GM12878 (cell line): ENCODE results near the gene NAA15. TPM values are rescaled to one million over a fixed set of nuclear protein-coding genes. Genes with fewer than 3 reads are reported as not detected.

Experiments used
- ATAC-seq: fragments of 200-7000 bp; cut with Tn5 transposase; 3 replicates; pipeline ENCODE4 v1.9.1; 2020; ENCODE audit warnings: mild to moderate bottlenecking, moderate library complexity
- BruUV-seq: library from RNA; stranded (reverse); fragments of 400-500 nt; replicated peaks from 2 replicates; lab custom pipeline; 2021; lab: Mats Ljungman, UMichigan
- CTCF ChIA-PET: fragments of 300-600 bp; sonication (Branson Sonifier 250); formaldehyde crosslinking; extraction: SDS; loops from one replicate; lab custom pipeline; 2021; ENCODE audit warnings: inconsistent platforms; lab: Yijun Ruan, JAX
- POLR2A ChIA-PET: fragments of 350-600 bp; formaldehyde crosslinking; extraction: SDS; loops from one replicate; lab custom pipeline; 2021; ENCODE audit warnings: inconsistent platforms; lab: Charles Lee
- RAD21 ChIA-PET: fragments of 300-600 bp; sonication (Branson Sonifier 250); formaldehyde crosslinking; loops from one replicate; lab custom pipeline; 2023; ENCODE audit warnings: antibody characterized with exemption; ENCODE audit not compliant: unreplicated experiment; lab: Charles Lee
- SMC1A ChIA-PET: fragments of 300-600 bp; sonication (Branson Sonifier 250); formaldehyde crosslinking; loops from one replicate; lab custom pipeline; 2023; ENCODE audit not compliant: unreplicated experiment, uncharacterized antibody; lab: Charles Lee
- DNase-seq: peaks from one replicate; pipeline ENCODE4 v3.0.0-alpha.2; 2011; ENCODE audit warnings: low read depth, low spot score
- FAIRE-seq: peaks from 3 replicates; lab custom pipeline; 2011; peaks lifted over from hg19 to GRCh38; lab: Jason Lieb, UNC
- H2AFZ ChIP-seq: 2 replicates; pipeline ENCODE4 v1.6.0; 2011; ENCODE audit warnings: low read depth, low read length, control low read depth; ENCODE audit not compliant: control insufficient read depth
- H3K27ac ChIP-seq: 2 replicates; pipeline ENCODE4 v1.5.1; 2011; ENCODE audit warnings: control low read depth; ENCODE audit not compliant: control insufficient read depth, insufficient read depth
- H3K27me3 ChIP-seq, 2 experiments: replicated peaks in 1 of 2; 2 replicates each; pipeline versions ENCODE4 v1.6.0 to v1.6.1; 2011; ENCODE audit warnings: low read length in 1 of 2; ENCODE audit not compliant: control insufficient read depth in 2 of 2, insufficient read depth in 2 of 2
- H3K36me3 ChIP-seq, 2 experiments: 2 replicates each; pipeline ENCODE4 v1.5.1; 2011; ENCODE audit warnings: low read length in 1 of 2; ENCODE audit not compliant: control insufficient read depth in 2 of 2, insufficient read depth in 2 of 2
- H3K4me1 ChIP-seq: 2 replicates; pipeline ENCODE4 v1.6.1; 2011; ENCODE audit warnings: mild to moderate bottlenecking, low read length, moderate library complexity, mixed read lengths; ENCODE audit not compliant: control insufficient read depth, insufficient read depth
- H3K4me2 ChIP-seq: 2 replicates; pipeline ENCODE4 v1.6.0; 2011; ENCODE audit warnings: control low read depth; ENCODE audit not compliant: control insufficient read depth, insufficient read depth
- H3K4me3 ChIP-seq: fragments of 200-600 bp; sonication (generic); 2 replicates; pipeline ENCODE4 v1.5.1; 2016
- H3K79me2 ChIP-seq: 2 replicates; pipeline ENCODE4 v1.6.0; 2011; ENCODE audit warnings: low read length; ENCODE audit not compliant: control insufficient read depth, insufficient read depth
- H3K9ac ChIP-seq: 2 replicates; pipeline ENCODE4 v1.8.0; 2011; ENCODE audit warnings: low read length, control low read depth, mixed read lengths; ENCODE audit not compliant: control insufficient read depth, insufficient read depth
- H3K9me3 ChIP-seq: replicated peaks from 3 replicates; pipeline ENCODE4 v1.5.1; 2011; ENCODE audit warnings: mild to moderate bottlenecking, low read length; ENCODE audit not compliant: control insufficient read depth, insufficient read depth
- H4K20me1 ChIP-seq: 2 replicates; pipeline ENCODE4 v1.6.0; 2011; ENCODE audit not compliant: control insufficient read depth, insufficient read depth
- CREB1 ChIP-seq: IDR thresholded peaks from 2 replicates; pipeline ENCODE4 v1.6.1; 2012; ENCODE audit warnings: low read depth, mild to moderate bottlenecking, inconsistent platforms
- EED ChIP-seq: sonication (generic); IDR thresholded peaks from 2 replicates; pipeline ENCODE4 v1.6.1; 2016; ENCODE audit warnings: antibody characterized with exemption, low read depth
- HSF1 ChIP-seq: fragments of 150-350 bp; IDR thresholded peaks from 2 replicates; pipeline ENCODE4 v1.6.1; 2014; ENCODE audit warnings: mild to moderate bottlenecking, low read depth, low read length
- PRDM15 ChIP-seq: fragments of 450-650 bp; formaldehyde crosslinking; IDR thresholded peaks from 2 replicates; pipeline ENCODE4 v1.4.0; 2020; ENCODE audit warnings: mild to moderate bottlenecking, moderate library complexity
- RELA ChIP-seq: fragments of 450-650 bp; IDR thresholded peaks from 2 replicates; pipeline ENCODE4 v1.8.0; 2014; ENCODE audit warnings: borderline replicate concordance; ENCODE audit not compliant: partially characterized antibody
- ZBTB11 ChIP-seq: fragments of 450-650 bp; formaldehyde crosslinking; IDR thresholded peaks from 2 replicates; pipeline ENCODE4 v1.5.0; 2022; ENCODE audit warnings: mild to moderate bottlenecking, missing genetic modification characterization
- WGBS: methylation state at CpG from one replicate; pipeline ENCODE4 v1.1.6; 2016; ENCODE audit warnings: low lambda C conversion rate; ENCODE audit not compliant: insufficient replicate concordance, insufficient coverage; ENCODE audit errors: missing lambda C conversion rate; 5-methylcytosine and 5-hydroxymethylcytosine counted together
- in situ Hi-C: fragments of 300-500 bp; cut with MboI; formaldehyde crosslinking; loops from 9 replicates; pipeline ENCODE4 v1.14.3; 2018; ENCODE audit warnings: mixed read lengths
- intact Hi-C: fragments of 100-400 bp; cut with micrococcal nuclease; formaldehyde crosslinking; loops from one replicate; pipeline ENCODE4 v1.14.2; 2022; ENCODE audit not compliant: unreplicated experiment
- polyA plus RNA-seq, 11 experiments: library from polyadenylated mRNA; depleted of rRNA in 4 of 11; unstranded in 6 of 11; stranded (reverse) in 5 of 11; fragments of >200 nt; fragmentation: Nextera tagmentation in 4 of 11; fragmentation: Illumina TruSeq in 1 of 11; extraction: Ambion mirVana in 4 of 11; extraction: Trizol in 1 of 11; gene quantifications; 1 replicate in 1 of 11; 2 replicates in 10 of 11; pipeline versions ENCODE4 v1.2.1 to v1.2.3, GENCODE V29; 2011 to 2016; ENCODE audit warnings: inconsistent platforms in 2 of 11, missing spikeins in 2 of 11, low read depth in 1 of 11
- total RNA-seq, 4 experiments: library from RNA; depleted of rRNA in 3 of 4; stranded (reverse); fragments of >200 nt in 3 of 4; fragmentation: Illumina TruSeq in 1 of 4; extraction: Trizol in 1 of 4; gene quantifications; 2 replicates each; pipeline versions ENCODE4 v1.2.1 to v1.2.3, GENCODE V29; 2013 to 2021
- TF ChIP-seq, protein P1 (sequence below): IDR thresholded peaks from 2 replicates; pipeline ENCODE4 v1.6.1; 2012; ENCODE audit warnings: low read depth, low read length, improper control_type of control experiment
- TF ChIP-seq, protein P2 (sequence below): fragments of 450-650 bp; IDR thresholded peaks from 2 replicates; pipeline ENCODE4 v1.6.1; 2018; ENCODE audit warnings: mild to moderate bottlenecking, low read depth, moderate library complexity; ENCODE audit not compliant: partially characterized antibody

Gene NAA15
- total and polyA plus RNA-seq, 10 of the 15 experiments (the other 5 are each of a cell fraction or from before 2014, with no cell fraction given), result 24.3 to 93.1 (median 51.9) TPM

DNA sequence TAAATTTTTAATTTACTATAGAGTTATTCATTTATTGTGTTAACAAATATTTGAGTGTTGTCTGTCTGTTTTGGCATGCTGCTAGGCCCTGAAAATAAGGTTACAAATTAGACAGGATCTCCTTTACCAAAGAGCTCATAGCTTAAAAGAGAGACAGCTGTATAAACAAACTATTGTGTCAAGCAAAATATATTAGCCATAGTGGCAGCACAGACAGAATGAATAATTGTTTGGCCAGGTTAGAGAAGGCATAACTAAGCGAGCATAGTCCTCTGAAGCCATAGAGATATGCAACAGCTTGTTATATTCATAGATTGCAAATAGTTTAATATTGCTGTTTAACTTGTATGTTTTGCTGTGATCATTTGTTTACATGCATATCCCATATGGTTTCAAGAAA is 67.7 kb downstream of the NAA15 start:
- Histone ChIP-seq H3K79me2 (no peaks in the 10 kb centered on the region), H3K36me3 (peaks cover 1 to 40% of the 10 kb centered on the region in 2 experiments; a peak in 3 of 4 replicates), H3K9ac (no peak overlapping the region), H4K20me1 (no peaks in the 10 kb centered on the region), H3K4me3 (no peak overlapping the region), H3K9me3 (no peaks in the 10 kb centered on the region), H3K4me1 (no peaks in the 10 kb centered on the region), H2AFZ (no peak overlapping the region), H3K4me2 (no peak overlapping the region), H3K27me3 (no peaks in the 10 kb centered on the region), H3K27ac (no peak overlapping the region)
- no TSS peak for BruUV-seq
- no peak for ATAC-seq
- no peak for FAIRE-seq
- 97% methylated on average over 1 of the region's 1 CpG for WGBS
- ChIA-PET RAD21 (interaction anchor here (1.1 to 1.2 kb wide), 2 partner anchors 10 to 68 kb away, joined by 3 read pairs; partner anchors contain the start of gene NAA15), SMC1A (interaction anchor here (1.3 to 1.7 kb wide), 3 partner anchors 10 to 54 kb away, joined by 4 to 5 read pairs (median 5); no protein-coding TSS in a partner anchor), POLR2A (no interaction called here), CTCF (interaction anchor here (0.7 to 1.8 kb wide), 3 partner anchors 18 to 1824 kb away, joined by 3 to 4 read pairs (median 4); no protein-coding TSS in a partner anchor)
- DNase-seq, result no peak
- intact Hi-C loops, result no loop called here
- in situ Hi-C loops, result no loop called here
- TF ChIP-seq PRDM15 (CRISPR knock-in tag) (no peak), HSF1 (no peak), RELA (no peak), CREB1 (no peak), EED (no peak), ZBTB11 (CRISPR knock-in tag) (no peak)
- TF ChIP-seq, protein P1, sequence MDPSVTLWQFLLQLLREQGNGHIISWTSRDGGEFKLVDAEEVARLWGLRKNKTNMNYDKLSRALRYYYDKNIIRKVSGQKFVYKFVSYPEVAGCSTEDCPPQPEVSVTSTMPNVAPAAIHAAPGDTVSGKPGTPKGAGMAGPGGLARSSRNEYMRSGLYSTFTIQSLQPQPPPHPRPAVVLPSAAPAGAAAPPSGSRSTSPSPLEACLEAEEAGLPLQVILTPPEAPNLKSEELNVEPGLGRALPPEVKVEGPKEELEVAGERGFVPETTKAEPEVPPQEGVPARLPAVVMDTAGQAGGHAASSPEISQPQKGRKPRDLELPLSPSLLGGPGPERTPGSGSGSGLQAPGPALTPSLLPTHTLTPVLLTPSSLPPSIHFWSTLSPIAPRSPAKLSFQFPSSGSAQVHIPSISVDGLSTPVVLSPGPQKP, result no peak
- TF ChIP-seq, protein P2, sequence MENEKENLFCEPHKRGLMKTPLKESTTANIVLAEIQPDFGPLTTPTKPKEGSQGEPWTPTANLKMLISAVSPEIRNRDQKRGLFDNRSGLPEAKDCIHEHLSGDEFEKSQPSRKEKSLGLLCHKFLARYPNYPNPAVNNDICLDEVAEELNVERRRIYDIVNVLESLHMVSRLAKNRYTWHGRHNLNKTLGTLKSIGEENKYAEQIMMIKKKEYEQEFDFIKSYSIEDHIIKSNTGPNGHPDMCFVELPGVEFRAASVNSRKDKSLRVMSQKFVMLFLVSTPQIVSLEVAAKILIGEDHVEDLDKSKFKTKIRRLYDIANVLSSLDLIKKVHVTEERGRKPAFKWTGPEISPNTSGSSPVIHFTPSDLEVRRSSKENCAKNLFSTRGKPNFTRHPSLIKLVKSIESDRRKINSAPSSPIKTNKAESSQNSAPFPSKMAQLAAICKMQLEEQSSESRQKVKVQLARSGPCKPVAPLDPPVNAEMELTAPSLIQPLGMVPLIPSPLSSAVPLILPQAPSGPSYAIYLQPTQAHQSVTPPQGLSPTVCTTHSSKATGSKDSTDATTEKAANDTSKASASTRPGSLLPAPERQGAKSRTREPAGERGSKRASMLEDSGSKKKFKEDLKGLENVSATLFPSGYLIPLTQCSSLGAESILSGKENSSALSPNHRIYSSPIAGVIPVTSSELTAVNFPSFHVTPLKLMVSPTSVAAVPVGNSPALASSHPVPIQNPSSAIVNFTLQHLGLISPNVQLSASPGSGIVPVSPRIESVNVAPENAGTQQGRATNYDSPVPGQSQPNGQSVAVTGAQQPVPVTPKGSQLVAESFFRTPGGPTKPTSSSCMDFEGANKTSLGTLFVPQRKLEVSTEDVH, result no peak
